ENCODE data around the gene NOSIP.

Gene NOSIP

GRCh38 chr19:49567861-49568441, 12.4 kb downstream of the NOSIP start:
- Mint-ChIP-seq H3K27me3 (no peaks in the 10 kb centered on the region), H3K36me3 (no peaks in the 10 kb centered on the region), H3K4me1 (peaks cover 42% of the 10 kb centered on the region), H3K4me3 (peak overlapping the region; percentile 24), H3K27ac (peak overlapping the region; percentile 84), H3K9me3 (no peaks in the 10 kb centered on the region)
- ATAC-seq: peak; percentile 66

DNA sequence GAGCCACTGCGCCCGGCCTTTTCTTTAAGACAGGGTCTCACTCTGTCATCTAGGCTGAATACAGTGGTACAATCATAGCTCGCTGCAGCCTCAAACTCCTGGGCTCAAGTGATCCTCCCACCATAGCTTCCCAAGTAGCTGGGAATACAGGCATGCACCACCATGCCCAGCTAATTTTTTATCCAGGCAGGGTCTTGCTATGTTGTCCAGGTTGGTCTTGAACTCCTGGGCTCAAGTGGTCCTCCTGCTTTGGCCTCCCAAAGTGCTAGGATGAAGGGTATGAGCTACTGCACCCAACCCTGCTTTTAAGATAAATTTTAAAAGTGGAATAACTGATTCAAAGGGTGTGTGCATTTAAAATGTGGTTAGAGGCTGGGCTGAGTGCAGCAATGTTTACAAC, 14.1 kb downstream of the NOSIP start:
- no peak overlapping the region for H3K4me3 Mint-ChIP-seq
- no peaks in the 10 kb centered on the region for H3K36me3 Mint-ChIP-seq
- H3K27me3 Mint-ChIP-seq: no peaks in the 10 kb centered on the region
- H3K27ac Mint-ChIP-seq: no peak overlapping the region
- no peak for ATAC-seq
- peaks cover 46% of the 10 kb centered on the region for H3K4me1 Mint-ChIP-seq
- no peaks in the 10 kb centered on the region for H3K9me3 Mint-ChIP-seq

- H3K36me3 Mint-ChIP-seq: no peaks in the 10 kb centered on the region
- peak overlapping the region; percentile 42 for H3K27ac Mint-ChIP-seq
- H3K9me3 Mint-ChIP-seq: no peaks in the 10 kb centered on the region
- ATAC-seq: no peak
- H3K4me3 Mint-ChIP-seq: no peak overlapping the region
- H3K4me1 Mint-ChIP-seq: peaks cover 50% of the 10 kb centered on the region
- H3K27me3 Mint-ChIP-seq: no peaks in the 10 kb centered on the region
Measured at GRCh38 chr19:49565261-49565660, 15.1 kb downstream of the NOSIP start.

DNA sequence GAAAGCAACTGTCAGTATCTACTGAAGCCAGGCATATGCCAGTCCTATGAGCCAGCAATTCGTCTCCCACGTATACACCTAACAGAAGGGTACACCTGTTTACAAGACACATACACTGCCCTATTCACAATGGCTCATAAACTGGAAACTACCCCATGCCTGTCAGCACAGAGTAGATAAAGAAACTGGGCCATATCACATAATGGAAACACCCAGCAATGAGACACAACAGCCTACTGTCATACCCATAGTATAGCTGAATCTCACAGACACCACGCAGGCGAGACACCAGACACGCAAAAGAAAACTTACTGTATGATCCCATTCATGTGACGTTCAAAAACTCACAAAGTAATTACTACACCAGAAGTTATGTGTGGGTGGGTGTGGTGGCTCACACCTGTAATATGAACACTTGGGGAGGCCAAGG, 15.7 kb downstream of the NOSIP start:
- no peaks in the 10 kb centered on the region for H3K27me3 Mint-ChIP-seq
- no peaks in the 10 kb centered on the region for H3K9me3 Mint-ChIP-seq
- H3K4me3 Mint-ChIP-seq: no peak overlapping the region
- H3K27ac Mint-ChIP-seq: peak overlapping the region; percentile 42
- peaks cover 50% of the 10 kb centered on the region for H3K4me1 Mint-ChIP-seq
- ATAC-seq: no peak
- H3K36me3 Mint-ChIP-seq: peaks cover 5% of the 10 kb centered on the region

DNA sequence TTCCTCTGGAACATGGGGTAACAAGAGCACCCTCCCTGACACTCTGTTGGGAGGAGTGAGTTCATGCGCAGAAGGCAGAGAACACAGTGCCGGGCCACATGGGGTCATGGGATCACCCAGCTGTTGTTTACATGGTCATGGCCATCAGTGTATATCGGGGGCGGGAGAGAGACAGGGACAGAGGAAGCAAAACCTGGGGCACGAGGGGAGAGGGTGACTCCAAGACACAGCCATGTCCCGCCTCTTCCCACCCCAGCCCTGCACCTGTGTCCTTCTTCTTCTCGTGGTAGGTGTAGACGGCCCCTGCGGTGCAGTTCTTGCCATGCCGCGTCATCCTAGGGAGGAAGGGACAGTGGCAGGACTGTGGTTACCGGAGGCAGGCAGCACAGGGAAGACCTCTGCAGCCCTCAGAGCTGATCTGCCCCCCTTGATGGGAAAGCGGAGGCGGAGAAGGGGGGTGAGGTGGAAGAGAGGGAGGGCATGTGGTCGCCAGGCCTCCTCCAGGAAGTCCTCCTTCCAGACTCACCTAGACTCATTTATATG, 19.9 kb downstream of the NOSIP start:
- Mint-ChIP-seq H3K9me3 (no peaks in the 10 kb centered on the region), H3K4me3 (no peak overlapping the region), H3K27ac (peak overlapping the region; percentile 70), H3K27me3 (no peaks in the 10 kb centered on the region), H3K36me3 (peaks cover 37% of the 10 kb centered on the region), H3K4me1 (peaks cover 37% of the 10 kb centered on the region)
- peak; percentile 54 for ATAC-seq

DNA sequence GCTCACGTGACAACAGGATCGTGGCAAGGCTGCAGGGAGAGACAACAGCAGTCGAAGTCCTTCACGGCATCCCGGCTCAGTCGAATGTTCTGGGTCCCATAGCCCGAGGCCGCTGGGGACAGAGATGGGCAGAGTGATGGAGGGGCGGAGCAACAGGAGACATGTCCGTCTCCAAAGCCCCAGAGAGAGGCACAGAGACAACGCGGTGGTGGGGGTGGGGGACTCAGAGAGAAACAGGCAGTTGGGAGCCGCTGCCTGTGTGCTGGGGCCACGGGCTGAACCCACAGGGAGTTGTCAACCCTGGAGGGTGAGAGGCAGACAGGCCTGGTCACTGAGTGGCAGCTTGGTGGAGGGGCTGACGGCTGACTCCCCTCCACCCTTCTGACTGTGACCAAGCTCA, 20.4 kb downstream of the NOSIP start:
- Mint-ChIP-seq H3K4me3 (no peak overlapping the region), H3K4me1 (peaks cover 36% of the 10 kb centered on the region), H3K36me3 (peaks cover 42% of the 10 kb centered on the region), H3K27ac (peak overlapping the region; percentile 70), H3K27me3 (no peaks in the 10 kb centered on the region), H3K9me3 (no peaks in the 10 kb centered on the region)
- ATAC-seq: no peak

DNA sequence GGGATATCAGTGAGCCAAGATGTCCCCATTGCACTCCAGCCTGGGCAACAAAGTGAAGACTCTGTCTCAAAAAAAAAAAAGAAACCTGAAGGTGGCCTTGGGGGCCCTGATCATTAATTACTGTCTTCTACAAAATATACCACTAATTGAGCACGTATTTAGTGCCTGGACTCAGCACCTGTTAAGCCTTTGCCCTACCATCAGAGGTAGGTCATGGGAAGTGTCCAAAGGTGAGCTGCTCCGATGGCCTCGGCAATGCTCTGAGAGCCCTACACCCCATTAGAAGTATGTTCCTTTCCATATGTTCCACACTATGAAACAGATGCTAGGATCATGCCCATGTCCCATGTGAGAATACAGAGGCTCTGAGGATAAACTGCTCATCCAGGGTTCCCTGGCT, 20.9 kb downstream of the NOSIP start:
- Mint-ChIP-seq H3K27ac (peak overlapping the region; percentile 70), H3K4me3 (no peak overlapping the region), H3K27me3 (no peaks in the 10 kb centered on the region), H3K36me3 (peaks cover 47% of the 10 kb centered on the region), H3K4me1 (peaks cover 36% of the 10 kb centered on the region), H3K9me3 (no peaks in the 10 kb centered on the region)
- no peak for ATAC-seq

- H3K4me1 Mint-ChIP-seq: peaks cover 40% of the 10 kb centered on the region
- H3K9me3 Mint-ChIP-seq: no peaks in the 10 kb centered on the region
- H3K4me3 Mint-ChIP-seq: no peak overlapping the region
- peaks cover 48% of the 10 kb centered on the region for H3K36me3 Mint-ChIP-seq
- H3K27me3 Mint-ChIP-seq: no peaks in the 10 kb centered on the region
- no peak for ATAC-seq
- no peak overlapping the region for H3K27ac Mint-ChIP-seq
Measured at GRCh38 chr19:49558591-49558990, 21.8 kb downstream of the NOSIP start.

GRCh38 chr19:49557641-49558325, 22.6 kb downstream of the NOSIP start:
- Mint-ChIP-seq H3K36me3 (peaks cover 48% of the 10 kb centered on the region), H3K27me3 (no peaks in the 10 kb centered on the region), H3K4me1 (peaks cover 41% of the 10 kb centered on the region), H3K4me3 (no peak overlapping the region), H3K27ac (no peak overlapping the region), H3K9me3 (no peaks in the 10 kb centered on the region)
- no peak for ATAC-seq

DNA sequence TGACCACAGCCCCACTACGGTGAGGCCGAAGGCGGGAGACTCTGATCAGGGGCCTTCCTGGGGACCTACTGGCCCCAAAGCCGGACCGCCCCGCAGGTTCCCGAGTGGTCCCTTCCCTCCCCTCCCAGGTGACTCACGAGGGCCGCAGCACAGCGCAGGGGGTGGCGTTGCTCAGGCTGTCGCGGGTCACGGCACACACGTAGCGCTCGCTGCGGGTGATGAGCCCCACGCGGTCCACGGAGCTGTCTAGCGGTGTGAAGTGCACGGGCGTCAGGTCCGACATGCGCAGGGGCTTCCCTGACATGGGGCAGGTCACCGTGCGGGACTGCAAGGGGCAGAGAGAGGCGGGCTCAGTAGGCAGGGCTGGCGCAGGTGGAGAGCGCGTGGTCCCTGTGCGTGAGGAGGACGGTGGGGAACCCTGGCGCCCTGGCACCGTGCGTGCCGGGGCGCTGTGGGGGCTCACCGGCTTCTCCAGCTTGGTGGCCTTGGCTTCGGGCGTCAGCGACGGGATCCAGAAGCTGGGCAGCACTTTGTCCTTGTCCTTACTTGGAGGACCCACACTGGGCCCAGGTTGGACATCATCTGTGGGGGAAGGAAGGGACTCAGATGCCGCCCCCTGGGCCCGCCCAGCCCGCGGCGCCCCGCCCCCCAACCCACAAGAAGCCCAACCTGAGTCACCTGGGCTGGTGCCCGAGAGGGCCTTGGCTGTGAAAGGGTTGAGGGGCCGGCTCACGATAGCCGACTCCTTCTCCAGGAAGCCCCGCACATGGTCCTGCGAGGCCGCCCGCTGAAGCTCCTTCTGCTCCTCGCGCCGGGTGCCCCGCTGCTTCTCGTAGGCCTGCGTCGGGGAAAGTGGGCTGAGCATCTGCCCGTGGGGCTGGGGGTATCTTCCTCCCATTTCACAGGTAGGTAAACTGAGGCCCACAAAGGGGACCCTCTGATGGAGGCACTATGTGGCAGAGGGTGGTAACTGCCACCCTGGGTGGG, 23.7 kb downstream of the NOSIP start:
- Mint-ChIP-seq H3K4me1 (peaks cover 43% of the 10 kb centered on the region), H3K27ac (no peak overlapping the region), H3K9me3 (no peaks in the 10 kb centered on the region), H3K4me3 (no peak overlapping the region), H3K36me3 (peaks cover 48% of the 10 kb centered on the region), H3K27me3 (no peaks in the 10 kb centered on the region)
- no peak for ATAC-seq

DNA sequence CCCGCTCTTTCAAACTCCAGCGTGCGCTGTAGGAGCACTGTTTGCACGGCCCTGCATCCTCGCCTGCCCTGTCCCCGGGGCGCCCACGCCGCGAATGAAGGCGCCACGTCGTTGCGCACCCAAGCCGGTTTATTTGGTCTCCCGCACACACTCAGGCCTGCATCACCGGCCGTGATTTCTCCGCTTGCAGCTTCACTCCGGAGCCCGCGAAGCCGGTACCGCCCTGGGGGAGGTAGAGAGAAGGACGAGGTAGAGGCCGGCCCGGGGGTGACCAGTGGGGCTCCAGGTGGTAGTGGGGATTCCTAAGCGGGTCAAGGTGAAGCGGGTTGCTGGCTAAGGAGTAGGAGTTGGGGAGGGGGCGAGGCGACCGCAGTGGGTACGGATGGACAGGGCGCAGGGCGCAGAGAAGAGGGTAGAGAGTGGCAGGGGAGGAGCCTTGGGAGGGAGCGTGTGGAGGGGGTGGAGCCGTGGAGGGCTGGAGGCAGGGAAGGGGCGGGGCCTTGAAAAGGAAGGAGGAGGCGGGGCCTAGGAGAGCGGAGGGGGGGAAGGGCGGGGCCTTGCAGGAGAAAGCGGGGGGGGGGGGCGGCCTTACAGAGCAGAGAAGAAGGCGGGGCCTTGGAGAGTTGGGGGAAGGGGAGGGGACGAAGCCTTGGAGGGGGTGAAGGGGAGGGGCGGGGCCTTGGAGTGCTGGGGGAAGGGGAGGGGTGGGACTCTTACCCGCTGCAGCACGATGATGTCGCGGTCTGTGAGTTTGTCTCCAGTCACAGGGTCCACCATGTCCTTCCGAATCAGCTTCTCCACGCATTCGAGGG, 24.6 kb downstream of the NOSIP start:
- ATAC-seq: peak; percentile 54
- Mint-ChIP-seq H3K27me3 (no peaks in the 10 kb centered on the region), H3K4me3 (no peak overlapping the region), H3K9me3 (no peaks in the 10 kb centered on the region), H3K36me3 (peaks cover 48% of the 10 kb centered on the region), H3K27ac (no peak overlapping the region), H3K4me1 (peaks cover 38% of the 10 kb centered on the region)

- H3K36me3 Mint-ChIP-seq: peaks cover 44% of the 10 kb centered on the region
- no peak overlapping the region for H3K4me3 Mint-ChIP-seq
- H3K4me1 Mint-ChIP-seq: peaks cover 27% of the 10 kb centered on the region
- H3K27me3 Mint-ChIP-seq: no peaks in the 10 kb centered on the region
- H3K9me3 Mint-ChIP-seq: no peaks in the 10 kb centered on the region
- ATAC-seq: no peak
- no peak overlapping the region for H3K27ac Mint-ChIP-seq
Measured at GRCh38 chr19:49554701-49555181, 25.6 kb downstream of the NOSIP start.

DNA sequence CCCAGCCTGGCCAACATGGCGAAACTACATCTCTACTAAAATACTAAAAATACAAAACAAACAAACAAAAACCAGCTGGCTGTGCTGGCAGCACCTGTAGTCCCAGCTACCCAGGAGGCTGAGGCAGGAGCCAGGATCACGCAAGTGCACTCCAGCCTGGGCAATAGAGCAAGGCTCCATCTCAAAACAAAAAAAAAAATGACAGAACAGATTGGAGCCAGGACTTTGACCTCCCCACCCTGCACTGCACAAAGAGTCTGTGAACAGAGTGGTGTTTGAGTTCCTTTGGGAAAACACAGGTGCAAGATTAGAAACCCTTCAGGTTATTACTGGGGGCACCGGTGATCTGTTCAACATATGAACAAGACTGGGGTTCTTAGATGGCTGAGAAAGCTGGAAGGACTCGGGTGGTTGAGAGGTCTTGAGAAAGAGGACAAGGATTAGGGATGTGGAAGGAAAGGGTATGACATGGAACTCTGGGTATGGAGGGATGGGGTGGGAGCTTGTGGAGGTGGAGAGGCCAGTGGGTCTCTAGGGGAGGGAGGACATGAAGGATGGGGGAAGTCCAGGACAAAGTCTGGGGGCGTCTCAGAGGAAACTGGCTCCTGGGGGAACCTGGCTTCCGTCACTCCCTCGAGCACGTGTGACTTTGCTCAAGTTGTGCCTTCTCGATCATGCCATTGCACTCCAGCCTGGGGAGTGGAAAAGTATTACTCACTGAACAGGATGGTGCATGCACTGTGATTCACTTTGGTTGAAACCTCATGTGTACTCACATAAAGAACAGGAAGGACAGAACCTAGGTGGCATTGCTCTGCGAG, 26.7 kb downstream of the NOSIP start:
- H3K4me1 Mint-ChIP-seq: peaks cover 26% of the 10 kb centered on the region
- peak overlapping the region; percentile 6 for H3K27ac Mint-ChIP-seq
- H3K4me3 Mint-ChIP-seq: no peak overlapping the region
- peaks cover 34% of the 10 kb centered on the region for H3K36me3 Mint-ChIP-seq
- H3K27me3 Mint-ChIP-seq: no peaks in the 10 kb centered on the region
- no peaks in the 10 kb centered on the region for H3K9me3 Mint-ChIP-seq
- ATAC-seq: no peak

- peaks cover 26% of the 10 kb centered on the region for H3K4me1 Mint-ChIP-seq
- H3K27ac Mint-ChIP-seq: no peak overlapping the region
- ATAC-seq: no peak
- H3K27me3 Mint-ChIP-seq: no peaks in the 10 kb centered on the region
- H3K4me3 Mint-ChIP-seq: no peak overlapping the region
- peaks cover 29% of the 10 kb centered on the region for H3K36me3 Mint-ChIP-seq
- H3K9me3 Mint-ChIP-seq: no peaks in the 10 kb centered on the region
Measured at GRCh38 chr19:49552749-49553148, 27.6 kb downstream of the NOSIP start.
